SU-DHL-6 (cell line): Measurements from ENCODE around the gene CHST4.

Experiments used
- CTCF ChIP-seq: fragments of 200-600 bp; sonication (generic); IDR thresholded peaks from one replicate; pipeline ENCODE4 v1.5.1; 2017; ENCODE audit warnings: antibody characterized with exemption, mild to moderate bottlenecking, low read length, moderate library complexity; ENCODE audit not compliant: insufficient read depth, poor library complexity, severe bottlenecking
- EZH2phosphoT487 ChIP-seq: fragments of 200-600 bp; sonication (generic), shearing (Covaris generic); conservative IDR thresholded peaks from 2 replicates; pipeline ENCODE4 v1.6.1; 2018; ENCODE audit warnings: mild to moderate bottlenecking, antibody characterized with exemption, low read length, moderate library complexity, mixed read lengths

GRCh38 chr16:71557299-71557698 lies 31.1 kb downstream of the CHST4 start:
- TF ChIP-seq CTCF (no peak), EZH2phosphoT487 (no peak)
